ENCODE results near the gene RAB8B.
"Not testable (repeated sequence)": the region's sequence is repeated elsewhere in the genome, so short reads cannot be mapped to it uniquely, and the experiment has no call there.

GRCh38 chr15:63237086-63237485 lies 47.7 kb downstream of the RAB8B start:
- TF ChIP-seq CTCF, POLR2A (IDR thresholded peaks at IDR 0.05): not testable (repeated sequence)
